Measurements from ENCODE around the gene GSK3A. TPM values are rescaled to one million over a fixed set of nuclear protein-coding genes. Genes with fewer than 3 reads are reported as not detected.

GSK3A gene
- polyA plus RNA-seq, 1 donor: 71.9 TPM

GRCh38 chr19:42250183-42250665 is 7.8 kb upstream of the GSK3A start:
- DNase-seq: no peak

GRCh38 chr19:42249769-42250168 is 7.4 kb upstream of the GSK3A start:
- no peak for DNase-seq

- DNase-seq: no peak
Observed at GRCh38 chr19:42249149-42249750, 6.8 kb upstream of the GSK3A start.

- DNase-seq: no peak
Observed at GRCh38 chr19:42248270-42249148, 6.1 kb upstream of the GSK3A start.

- DNase-seq: no peak
Observed at GRCh38 chr19:42247640-42248199, 5.3 kb upstream of the GSK3A start.

GRCh38 chr19:42246922-42247639 is 4.7 kb upstream of the GSK3A start:
- DNase-seq: no peak

GRCh38 chr19:42246143-42246921 is 3.9 kb upstream of the GSK3A start:
- no peak for DNase-seq

- no peak for DNase-seq
Observed at GRCh38 chr19:42245231-42245630, 2.8 kb upstream of the GSK3A start.

GRCh38 chr19:42244347-42245220 is 2.2 kb upstream of the GSK3A start:
- peak; percentile 94 for DNase-seq

- DNase-seq: no peak
Observed at GRCh38 chr19:42242069-42242511, 312 bp downstream of the GSK3A start.

GRCh38 chr19:42241279-42241678 is 1.1 kb downstream of the GSK3A start:
- DNase-seq: no peak

- no peak for DNase-seq
Observed at GRCh38 chr19:42239544-42240220, 2.7 kb downstream of the GSK3A start.

GRCh38 chr19:42235181-42235580 is 7.2 kb downstream of the GSK3A start:
- DNase-seq: no peak

GRCh38 chr19:42234364-42234763 is 8.0 kb downstream of the GSK3A start:
- no peak for DNase-seq

- DNase-seq: no peak
Observed at GRCh38 chr19:42233678-42234292, 8.6 kb downstream of the GSK3A start.

- no peak for DNase-seq
Observed at GRCh38 chr19:42233106-42233505, 9.3 kb downstream of the GSK3A start.

GRCh38 chr19:42232435-42232834 is 10.0 kb downstream of the GSK3A start:
- no peak for DNase-seq

- no peak for DNase-seq
Observed at GRCh38 chr19:42230571-42230970, 11.8 kb downstream of the GSK3A start.

GRCh38 chr19:42229855-42230351 is 12.5 kb downstream of the GSK3A start:
- no peak for DNase-seq
